WTC11 (cell line): Measurements from ENCODE around the gene TMEM86A. TPM values are rescaled to one million over a fixed set of nuclear protein-coding genes. Genes with fewer than 3 reads are reported as not detected.
A peak's percentile ranks its signal among the peaks of the same experiment; 100 is the strongest.

Experiments used
- ATAC-seq: fragments of 200-7000 bp; cut with Tn5 transposase; 2 replicates; pipeline ENCODE4 v1.10.0; 2021; ENCODE audit warnings: mild to moderate bottlenecking, moderate library complexity
- CTCF ChIA-PET: fragments of 300-600 bp; sonication (Branson Sonifier 250); formaldehyde crosslinking; loops from one replicate; lab custom pipeline; 2021; ENCODE audit warnings: antibody characterized with exemption; lab: Charles Lee
- POLR2A ChIA-PET: fragments of 350-600 bp; sonication (Branson Sonifier 250); formaldehyde crosslinking; loops from one replicate; lab custom pipeline; 2021; ENCODE audit warnings: antibody characterized with exemption; lab: Charles Lee
- DNase-seq: peaks from one replicate; pipeline ENCODE4 v3.0.0; 2021; ENCODE audit warnings: low spot score
- H3K27ac Mint-ChIP-seq: 2 replicates; pipeline ENCODE4 v1.8.0; 2021; ENCODE audit warnings: mixed read lengths
- H3K27me3 Mint-ChIP-seq: 2 replicates; pipeline ENCODE4 v1.8.0; 2021; ENCODE audit warnings: low read depth, mild to moderate bottlenecking, moderate library complexity, mixed read lengths
- H3K36me3 Mint-ChIP-seq: 2 replicates; pipeline ENCODE4 v1.8.0; 2021; ENCODE audit warnings: mixed read lengths
- H3K4me1 Mint-ChIP-seq: 2 replicates; pipeline ENCODE4 v1.8.0; 2022; ENCODE audit warnings: mixed read lengths
- H3K4me3 Mint-ChIP-seq: 2 replicates; pipeline ENCODE4 v1.8.0; 2021; ENCODE audit warnings: mild to moderate bottlenecking, moderate library complexity, mixed read lengths
- H3K9me3 Mint-ChIP-seq: 2 replicates; pipeline ENCODE4 v1.8.0; 2021; ENCODE audit warnings: mixed read lengths
- AR ChIP-seq: fragments of 250-450 bp; sonication (Bioruptor Pico); IDR thresholded peaks from 2 replicates; pipeline ENCODE4 v1.9.0; 2021; ENCODE audit warnings: mild to moderate bottlenecking
- ATF2 ChIP-seq: sonication (generic); formaldehyde crosslinking; IDR thresholded peaks from 2 replicates; pipeline ENCODE4 v1.8.1; 2022; ENCODE audit warnings: low read depth, missing genetic modification reagents, borderline replicate concordance
- ATF6 ChIP-seq: sonication (generic); formaldehyde crosslinking; IDR thresholded peaks from 2 replicates; pipeline ENCODE4 v1.8.1; 2023; ENCODE audit warnings: mild to moderate bottlenecking, missing genetic modification reagents
- CBFB ChIP-seq: sonication (generic); formaldehyde crosslinking; IDR thresholded peaks from 2 replicates; pipeline ENCODE4 v1.8.1; 2022; ENCODE audit warnings: mild to moderate bottlenecking, low read depth, missing genetic modification reagents
- CREM ChIP-seq: sonication (generic); formaldehyde crosslinking; IDR thresholded peaks from 2 replicates; pipeline ENCODE4 v1.8.1; 2022; ENCODE audit warnings: mild to moderate bottlenecking, missing genetic modification reagents, moderate library complexity
- ELF4 ChIP-seq: sonication (generic); formaldehyde crosslinking; IDR thresholded peaks from 2 replicates; pipeline ENCODE4 v1.8.1; 2022; ENCODE audit warnings: low read depth, mild to moderate bottlenecking, moderate library complexity, missing genetic modification reagents
- GABPB1 ChIP-seq: sonication (generic); formaldehyde crosslinking; IDR thresholded peaks from 2 replicates; pipeline ENCODE4 v1.8.1; 2023; ENCODE audit warnings: mild to moderate bottlenecking, missing genetic modification reagents
- HMGXB4 ChIP-seq: sonication (generic); formaldehyde crosslinking; IDR thresholded peaks from 2 replicates; pipeline ENCODE4 v1.8.1; 2023; ENCODE audit warnings: mild to moderate bottlenecking, moderate library complexity, missing genetic modification reagents
- JAZF1 ChIP-seq: fragments of 250-450 bp; sonication (Bioruptor Pico); IDR thresholded peaks from 2 replicates; pipeline ENCODE4 v1.9.0; 2021; ENCODE audit warnings: moderate library complexity, mild to moderate bottlenecking, inconsistent platforms
- KAT7 ChIP-seq: sonication (generic); formaldehyde crosslinking; IDR thresholded peaks from 2 replicates; pipeline ENCODE4 v1.8.1; 2023; ENCODE audit warnings: missing genetic modification reagents, mild to moderate bottlenecking, borderline replicate concordance
- MLX ChIP-seq: sonication (generic); formaldehyde crosslinking; IDR thresholded peaks from 2 replicates; pipeline ENCODE4 v1.8.1; 2023; ENCODE audit warnings: mild to moderate bottlenecking, missing genetic modification reagents, moderate library complexity
- NR2C2 ChIP-seq: sonication (generic); formaldehyde crosslinking; IDR thresholded peaks from 2 replicates; pipeline ENCODE4 v1.8.0; 2022; ENCODE audit warnings: mild to moderate bottlenecking, missing genetic modification reagents
- PRRX2 ChIP-seq: fragments of 250-450 bp; sonication (Bioruptor Pico); IDR thresholded peaks from 2 replicates; pipeline ENCODE4 v1.8.0; 2021; ENCODE audit warnings: mild to moderate bottlenecking
- RELA ChIP-seq: sonication (generic); formaldehyde crosslinking; IDR thresholded peaks from 2 replicates; pipeline ENCODE4 v1.8.1; 2022; ENCODE audit warnings: missing genetic modification reagents, mild to moderate bottlenecking, borderline replicate concordance
- SMAD4 ChIP-seq: sonication (generic); formaldehyde crosslinking; IDR thresholded peaks from 2 replicates; pipeline ENCODE4 v1.8.0; 2022; ENCODE audit warnings: mild to moderate bottlenecking, missing genetic modification reagents
- TEAD1 ChIP-seq: sonication (generic); formaldehyde crosslinking; IDR thresholded peaks from 2 replicates; pipeline ENCODE4 v1.8.0; 2022; ENCODE audit warnings: mild to moderate bottlenecking, missing genetic modification reagents
- USF2 ChIP-seq: sonication (generic); formaldehyde crosslinking; IDR thresholded peaks from 2 replicates; pipeline ENCODE4 v1.8.1; 2023; ENCODE audit warnings: mild to moderate bottlenecking, missing genetic modification reagents, moderate library complexity
- ZBTB43 ChIP-seq: sonication (generic); formaldehyde crosslinking; IDR thresholded peaks from 2 replicates; pipeline ENCODE4 v1.8.1; 2023; ENCODE audit warnings: mild to moderate bottlenecking, missing genetic modification reagents
- ZMAT4 ChIP-seq: fragments of 250-450 bp; sonication (Bioruptor Pico); IDR thresholded peaks from 2 replicates; pipeline ENCODE4 v1.9.0; 2021; ENCODE audit warnings: mild to moderate bottlenecking
- ZNF425 ChIP-seq: fragments of 250-450 bp; sonication (Bioruptor Pico); conservative IDR thresholded peaks from 2 replicates; pipeline ENCODE4 v1.9.0; 2021; ENCODE audit warnings: mild to moderate bottlenecking
- ZNF671 ChIP-seq: fragments of 250-450 bp; sonication (Bioruptor Pico); IDR thresholded peaks from 2 replicates; pipeline ENCODE4 v1.8.0; 2021; ENCODE audit warnings: mild to moderate bottlenecking
- total RNA-seq: library from RNA; stranded (reverse); gene quantifications from 3 replicates; pipeline ENCODE4 v1.2.3, GENCODE V29; 2021

TMEM86A gene
- total RNA-seq, 1 experiment from 2014 or later = 1.7 TPM

GRCh38 chr11:18698341-18699268 is at the start of gene TMEM86A (continued):
- no peak for TF ChIP-seq HMGXB4 (CRISPR knock-in tag)
- no peak for TF ChIP-seq ELF4 (CRISPR knock-in tag)
- TF ChIP-seq CREM (CRISPR knock-in tag) = no peak
- TF ChIP-seq GABPB1 (CRISPR knock-in tag) = no peak
- TF ChIP-seq NR2C2 = no peak
- no peak for TF ChIP-seq PRRX2
- TF ChIP-seq USF2 (CRISPR knock-in tag) = peak; percentile 90

GRCh38 chr11:18650353-18650752 is 48.2 kb upstream of the TMEM86A start:
- Mint-ChIP-seq H3K27me3 (peaks cover 10% of the 10 kb centered on the region; the same call in 1 of the 2 replicates), H3K36me3 (no peaks in the 10 kb centered on the region), H3K27ac (no peak overlapping the region), H3K4me3 (peak overlapping the region; percentile 40; the same call in 1 of the 2 replicates), H3K4me1 (no peaks in the 10 kb centered on the region; the same call in 1 of the 2 replicates), H3K9me3 (no peaks in the 10 kb centered on the region)
- ChIA-PET POLR2A (interaction anchor here (0.5 to 0.9 kb wide), 2 partner anchors 254 to 294 kb away, joined by 3 to 7 read pairs; no protein-coding TSS in a partner anchor), CTCF (interaction anchor here (1.0 to 2.5 kb wide), 6 partner anchors 17 to 124 kb away, joined by 3 to 16 read pairs (median 6); partner anchors contain the start of genes SPTY2D1 and TSG101)
- ATAC-seq = no peak
- no peak for DNase-seq
- no peak for TF ChIP-seq SMAD4 (CRISPR knock-in tag)
- TF ChIP-seq TEAD1 = no peak
- TF ChIP-seq RELA (CRISPR knock-in tag) = no peak
- no peak for TF ChIP-seq ELF4 (CRISPR knock-in tag)
- no peak for TF ChIP-seq ATF2 (CRISPR knock-in tag)
- no peak for TF ChIP-seq CBFB (CRISPR knock-in tag)
- no peak for TF ChIP-seq ZMAT4
- TF ChIP-seq KAT7 = no peak
- no peak for TF ChIP-seq AR (CRISPR knock-in tag)
- TF ChIP-seq ATF6 (CRISPR knock-in tag) = no peak
- TF ChIP-seq JAZF1 (CRISPR knock-in tag) = no peak
- no peak for TF ChIP-seq ZNF425 (CRISPR knock-in tag)
- TF ChIP-seq MLX = no peak
- TF ChIP-seq ZBTB43 (CRISPR knock-in tag) = no peak
- no peak for TF ChIP-seq ZNF671
- TF ChIP-seq CREM (CRISPR knock-in tag) = no peak
